Measurements from ENCODE around the gene PLPP2.

PLPP2 gene

DNA sequence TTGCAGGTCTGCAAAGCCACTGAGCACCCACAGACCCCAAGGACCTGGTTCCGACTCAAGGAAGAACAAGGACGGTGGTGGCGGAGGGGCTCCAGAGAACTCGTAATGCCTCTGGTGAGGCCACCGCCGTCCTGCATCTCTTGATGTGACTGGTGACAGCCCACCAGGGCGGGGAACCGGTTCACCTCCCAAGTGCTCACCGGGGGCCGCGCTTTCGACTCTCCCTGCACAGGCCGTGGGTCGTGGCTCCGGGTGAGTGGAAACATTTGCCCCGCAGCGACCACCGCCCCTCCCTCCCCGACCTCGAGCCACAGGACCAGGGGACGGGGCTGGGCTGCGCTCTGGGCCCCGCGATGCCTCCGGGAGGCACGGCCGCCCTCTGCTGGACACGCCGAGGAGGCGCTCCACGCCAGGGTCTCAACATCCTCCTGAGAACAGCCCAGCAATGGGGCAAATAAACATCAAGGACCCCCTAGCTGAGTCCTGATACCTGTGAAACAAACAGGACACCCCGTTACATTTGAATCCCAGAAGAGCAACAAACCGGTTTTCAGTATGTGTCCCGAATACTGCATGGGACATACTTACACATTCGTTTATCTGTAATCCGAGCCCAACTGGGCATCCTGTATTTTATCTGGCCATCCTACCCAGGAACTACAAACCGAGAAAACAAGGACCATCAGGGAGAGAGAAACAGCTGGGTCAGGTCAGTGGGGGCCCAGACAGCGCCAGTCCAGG is 3.9 kb upstream of the PLPP2 start:
- no peak overlapping the region for H3K9ac ChIP-seq (ENCODE audit: low read length)
- H4K20me1 ChIP-seq (ENCODE audit: low read depth, low read length) = no peaks in the 10 kb centered on the region; the same call in 1 of the 2 replicates
- TF ChIP-seq, protein P1, sequence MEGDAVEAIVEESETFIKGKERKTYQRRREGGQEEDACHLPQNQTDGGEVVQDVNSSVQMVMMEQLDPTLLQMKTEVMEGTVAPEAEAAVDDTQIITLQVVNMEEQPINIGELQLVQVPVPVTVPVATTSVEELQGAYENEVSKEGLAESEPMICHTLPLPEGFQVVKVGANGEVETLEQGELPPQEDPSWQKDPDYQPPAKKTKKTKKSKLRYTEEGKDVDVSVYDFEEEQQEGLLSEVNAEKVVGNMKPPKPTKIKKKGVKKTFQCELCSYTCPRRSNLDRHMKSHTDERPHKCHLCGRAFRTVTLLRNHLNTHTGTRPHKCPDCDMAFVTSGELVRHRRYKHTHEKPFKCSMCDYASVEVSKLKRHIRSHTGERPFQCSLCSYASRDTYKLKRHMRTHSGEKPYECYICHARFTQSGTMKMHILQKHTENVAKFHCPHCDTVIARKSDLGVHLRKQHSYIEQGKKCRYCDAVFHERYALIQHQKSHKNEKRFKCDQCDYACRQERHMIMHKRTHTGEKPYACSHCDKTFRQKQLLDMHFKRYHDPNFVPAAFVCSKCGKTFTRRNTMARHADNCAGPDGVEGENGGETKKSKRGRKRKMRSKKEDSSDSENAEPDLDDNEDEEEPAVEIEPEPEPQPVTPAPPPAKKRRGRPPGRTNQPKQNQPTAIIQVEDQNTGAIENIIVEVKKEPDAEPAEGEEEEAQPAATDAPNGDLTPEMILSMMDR (IDR thresholded peaks at IDR 0.05; ENCODE audit: insufficient read depth, low read length, poor library complexity, severe bottlenecking) = peak; percentile 62
- no peak for TF ChIP-seq EZH2phosphoT487 (conservative IDR thresholded peaks at IDR 0.05; ENCODE audit: low read length)
- no peak overlapping the region for H3K4me2 ChIP-seq (ENCODE audit: low read depth, low read length, poor library complexity, severe bottlenecking)
- no peak overlapping the region for H3K4me3 ChIP-seq (ENCODE audit: insufficient read depth, low read length, poor library complexity, severe bottlenecking)
- no peak overlapping the region for H2AFZ ChIP-seq (ENCODE audit: low read depth, low read length, severe bottlenecking)
- H3K9me2 ChIP-seq (replicated peaks; ENCODE audit: insufficient read depth, low read length) = no peaks in the 10 kb centered on the region
- no peaks in the 10 kb centered on the region for H3K9me3 ChIP-seq (ENCODE audit: insufficient read depth, low read length)
- H3F3A ChIP-seq (ENCODE audit: insufficient read depth) = no peaks in the 10 kb centered on the region
- H3K27me3 ChIP-seq (ENCODE audit: low read length) = no peaks in the 10 kb centered on the region
- no peaks in the 10 kb centered on the region for H3K79me2 ChIP-seq (ENCODE audit: insufficient read depth, low read length)
- H3K27ac ChIP-seq (ENCODE audit: low read depth, low read length) = no peak overlapping the region
- no peaks in the 10 kb centered on the region for H3K36me3 ChIP-seq (ENCODE audit: low read length)

DNA sequence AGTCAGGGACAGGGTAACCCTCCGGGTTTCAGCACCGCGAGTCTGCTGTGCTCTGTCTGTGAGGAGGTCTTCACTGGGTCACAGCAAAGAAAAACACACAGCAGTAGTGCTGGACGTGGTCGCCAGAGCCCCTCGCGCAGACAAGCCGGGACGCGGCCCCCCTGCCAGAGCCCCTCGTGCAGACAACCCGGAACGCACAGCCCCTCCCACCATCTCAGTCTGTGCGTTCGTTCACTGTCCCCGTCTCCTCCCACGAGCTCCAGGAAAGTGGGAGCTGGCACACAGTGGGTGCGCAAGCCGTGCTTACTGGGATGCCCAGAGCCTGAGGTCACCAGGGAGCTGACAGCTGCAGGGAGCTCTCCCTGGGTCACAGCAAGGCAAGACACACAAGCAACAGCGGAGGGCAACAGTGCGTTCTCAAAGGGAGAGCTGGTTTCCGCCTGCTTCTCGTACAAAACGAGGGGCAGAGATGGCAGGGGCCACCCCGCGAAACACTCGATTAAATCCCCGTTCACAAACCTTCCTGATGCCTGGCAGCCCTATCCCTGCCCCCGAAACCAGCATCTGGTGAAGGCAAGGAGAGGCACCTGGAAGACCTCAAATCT is 3.2 kb upstream of the PLPP2 start:
- H4K20me1 ChIP-seq (ENCODE audit: low read depth, low read length) = no peaks in the 10 kb centered on the region; the same call in 1 of the 2 replicates
- no peaks in the 10 kb centered on the region for H3K36me3 ChIP-seq (ENCODE audit: low read length)
- no peaks in the 10 kb centered on the region for H3K79me2 ChIP-seq (ENCODE audit: insufficient read depth, low read length)
- H3K4me3 ChIP-seq (ENCODE audit: insufficient read depth, low read length, poor library complexity, severe bottlenecking) = no peak overlapping the region
- no peak overlapping the region for H3K4me2 ChIP-seq (ENCODE audit: low read depth, low read length, poor library complexity, severe bottlenecking)
- no peak overlapping the region for H3K27ac ChIP-seq (ENCODE audit: low read depth, low read length)
- no peak for TF ChIP-seq EZH2phosphoT487 (conservative IDR thresholded peaks at IDR 0.05; ENCODE audit: low read length)
- TF ChIP-seq, protein P1 (IDR thresholded peaks at IDR 0.05; ENCODE audit: insufficient read depth, low read length, poor library complexity, severe bottlenecking) = no peak
- no peaks in the 10 kb centered on the region for H3K9me2 ChIP-seq (replicated peaks; ENCODE audit: insufficient read depth, low read length)
- H2AFZ ChIP-seq (ENCODE audit: low read depth, low read length, severe bottlenecking) = no peak overlapping the region
- H3F3A ChIP-seq (ENCODE audit: insufficient read depth) = no peaks in the 10 kb centered on the region
- no peaks in the 10 kb centered on the region for H3K27me3 ChIP-seq (ENCODE audit: low read length)
- no peaks in the 10 kb centered on the region for H3K9me3 ChIP-seq (ENCODE audit: insufficient read depth, low read length)
- no peak overlapping the region for H3K9ac ChIP-seq (ENCODE audit: low read length)

DNA sequence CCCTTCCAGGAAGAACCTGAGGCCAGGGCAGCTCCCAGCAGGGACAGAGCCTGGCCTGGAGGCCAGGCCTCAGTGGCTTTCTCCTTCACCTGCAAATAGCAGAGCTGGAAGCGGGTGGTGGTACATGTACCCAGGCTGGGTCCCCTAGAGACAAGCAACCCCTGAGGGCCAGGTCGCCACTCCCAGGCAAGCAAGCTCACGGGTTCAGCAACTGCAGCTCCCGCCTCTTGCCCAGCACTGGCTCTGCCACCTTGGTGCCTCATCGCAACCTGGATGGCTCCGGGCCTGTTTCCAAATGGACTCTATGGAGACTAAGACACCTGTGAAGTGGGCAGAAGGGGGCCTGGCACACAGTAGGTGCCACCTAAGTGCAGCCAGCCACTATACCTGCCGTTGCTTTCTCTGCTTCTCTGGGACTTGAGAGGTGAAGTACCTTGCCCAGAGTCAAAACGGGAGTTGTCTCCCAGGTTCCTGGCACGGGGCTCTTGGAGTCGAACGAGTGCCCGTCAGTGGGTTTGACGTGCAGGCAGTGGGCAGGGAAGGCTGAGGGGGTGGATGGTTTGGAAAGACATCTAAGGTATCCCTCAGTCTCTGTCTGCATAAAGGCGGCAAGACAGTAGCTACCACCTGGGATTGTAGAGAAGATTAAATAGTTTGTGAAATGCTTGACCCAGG is 2.4 kb upstream of the PLPP2 start:
- TF ChIP-seq EZH2phosphoT487 (conservative IDR thresholded peaks at IDR 0.05; ENCODE audit: low read length) = no peak
- TF ChIP-seq, protein P1 (IDR thresholded peaks at IDR 0.05; ENCODE audit: insufficient read depth, low read length, poor library complexity, severe bottlenecking) = no peak

More for the DNA sequence above, 2.4 kb upstream of the PLPP2 start:
- no peaks in the 10 kb centered on the region for H3K36me3 ChIP-seq (ENCODE audit: low read length)
- H3K79me2 ChIP-seq (ENCODE audit: insufficient read depth, low read length) = no peaks in the 10 kb centered on the region
- no peak overlapping the region for H3K4me3 ChIP-seq (ENCODE audit: insufficient read depth, low read length, poor library complexity, severe bottlenecking)
- no peak overlapping the region for H3K9ac ChIP-seq (ENCODE audit: low read length)
- H4K20me1 ChIP-seq (ENCODE audit: low read depth, low read length) = no peaks in the 10 kb centered on the region; the same call in 1 of the 2 replicates
- no peaks in the 10 kb centered on the region for H3K9me3 ChIP-seq (ENCODE audit: insufficient read depth, low read length)
- H3K27ac ChIP-seq (ENCODE audit: low read depth, low read length) = no peak overlapping the region
- H3K4me2 ChIP-seq (ENCODE audit: low read depth, low read length, poor library complexity, severe bottlenecking) = no peak overlapping the region
- no peaks in the 10 kb centered on the region for H3K27me3 ChIP-seq (ENCODE audit: low read length)
- no peaks in the 10 kb centered on the region for H3K9me2 ChIP-seq (replicated peaks; ENCODE audit: insufficient read depth, low read length)
- no peak overlapping the region for H2AFZ ChIP-seq (ENCODE audit: low read depth, low read length, severe bottlenecking)
- H3F3A ChIP-seq (ENCODE audit: insufficient read depth) = no peaks in the 10 kb centered on the region

Measured in SU-DHL-6 (cell line).